ENCODE data around the gene KRT13.

DNA sequence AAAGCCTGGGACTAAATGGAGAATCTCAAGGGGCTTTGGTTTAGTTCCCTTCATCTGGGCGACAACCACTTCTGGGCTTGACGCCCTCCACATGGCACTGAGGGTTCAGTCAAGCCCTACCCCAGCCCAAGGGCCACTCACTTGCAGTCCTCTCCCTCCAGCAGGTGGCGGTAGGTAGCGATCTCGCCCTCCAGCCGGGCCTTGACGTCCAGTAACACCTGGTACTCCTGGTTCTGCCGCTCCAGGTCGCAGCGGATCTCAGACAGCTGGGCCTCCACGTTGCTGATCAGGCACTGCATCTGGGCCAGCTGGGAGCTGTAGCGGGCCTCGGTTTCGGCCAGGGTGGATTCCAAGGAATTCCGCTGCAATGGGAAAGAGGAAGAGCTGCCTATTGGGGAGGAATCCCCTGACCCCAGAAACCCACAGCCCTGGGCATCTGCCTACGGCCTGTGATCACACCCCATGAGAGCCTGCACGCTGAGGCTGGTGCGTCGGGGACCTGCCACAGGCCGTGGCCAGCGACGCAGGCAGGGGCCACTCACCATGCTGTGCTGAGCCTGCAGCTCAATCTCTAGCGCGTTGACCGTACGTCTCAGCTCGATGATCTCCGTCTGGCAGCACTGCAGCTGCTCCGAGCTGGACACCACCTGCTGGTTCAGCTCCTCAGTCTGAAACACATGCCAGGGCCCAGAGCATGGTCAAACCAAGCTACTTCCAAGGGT lies 18.4 kb downstream of the KRT13 start:
- TF ChIP-seq POLR2A (IDR thresholded peaks at IDR 0.05; ENCODE audit: low read depth, low read length), result no peak
- TF ChIP-seq CTCF (IDR thresholded peaks at IDR 0.05; ENCODE audit: extremely low read depth in 1 of 2, insufficient read depth in 1 of 2, low read depth in 1 of 2, low read length in 2 of 2), result peak; percentile 65 to 80
- no peak for TF ChIP-seq POLR2AphosphoS5 (IDR thresholded peaks at IDR 0.05; ENCODE audit: insufficient read depth, low read depth, low read length)
- no peak for TF ChIP-seq MAX (IDR thresholded peaks at IDR 0.05; ENCODE audit: insufficient read depth, insufficient read length)
- TF ChIP-seq EZH2 (IDR thresholded peaks at IDR 0.05; ENCODE audit: borderline replicate concordance, low read depth, low read length, severe bottlenecking), result no peak
- no peak for TF ChIP-seq GATA2 (IDR thresholded peaks at IDR 0.05; ENCODE audit: insufficient read depth, insufficient read length, low read depth, low read length)
- no peak for TF ChIP-seq MYC (IDR thresholded peaks at IDR 0.05; ENCODE audit: low read depth, low read length)
